ENCODE data around the gene BTD. TPM values are rescaled to one million over a fixed set of nuclear protein-coding genes. Genes with fewer than 3 reads are reported as not detected.

BTD gene
- polyA plus RNA-seq, 6 donors from 2014 or later = 10.9 to 18.0 (median 12.5) TPM

GRCh38 chr3:15633766-15634598, 32.4 kb downstream of the BTD start:
- H3K4me1 Mint-ChIP-seq = peaks cover 7 to 15% (median 8%) of the 10 kb centered on the region in 3 donors
- no peaks in the 10 kb centered on the region for H3K9me3 Mint-ChIP-seq
- H3K36me3 Mint-ChIP-seq = no peaks in the 10 kb centered on the region
- DNase-seq (no peak), ATAC-seq (ENCODE audit: low read depth in 2 of 2) (no peak)
- H3K27me3 Mint-ChIP-seq = no peaks in the 10 kb centered on the region
- H3K4me3 Mint-ChIP-seq = no peak overlapping the region
- peak overlapping the region in 1 of 6 donors; percentile 54 for H3K27ac Mint-ChIP-seq

- ATAC-seq (ENCODE audit: low read depth in 2 of 2) (no peak), DNase-seq (no peak)
- no peak overlapping the region for H3K27ac Mint-ChIP-seq
- no peak overlapping the region for H3K4me3 Mint-ChIP-seq
- no peaks in the 10 kb centered on the region for H3K27me3 Mint-ChIP-seq
- peaks cover 7 to 15% (median 8%) of the 10 kb centered on the region in 3 donors for H3K4me1 Mint-ChIP-seq
- no peaks in the 10 kb centered on the region for H3K9me3 Mint-ChIP-seq
- no peaks in the 10 kb centered on the region for H3K36me3 Mint-ChIP-seq
Measured at GRCh38 chr3:15634671-15635070, 33.1 kb downstream of the BTD start.

- ATAC-seq (ENCODE audit: low read depth in 2 of 2) (no peak), DNase-seq (no peak)
- Mint-ChIP-seq H3K4me3 (no peak overlapping the region), H3K4me1 (peaks cover 3 to 11% (median 4%) of the 10 kb centered on the region in 3 donors), H3K27me3 (no peaks in the 10 kb centered on the region), H3K27ac (no peak overlapping the region), H3K36me3 (no peaks in the 10 kb centered on the region), H3K9me3 (no peaks in the 10 kb centered on the region)
Measured at GRCh38 chr3:15635121-15635661, 33.6 kb downstream of the BTD start.

GRCh38 chr3:15636028-15636709, 34.6 kb downstream of the BTD start:
- Mint-ChIP-seq H3K27ac (peak overlapping the region in 1 of 6 donors; percentile 69), H3K4me3 (peak overlapping the region in 2 of 8 donors; percentile 51 to 82), H3K9me3 (no peaks in the 10 kb centered on the region), H3K27me3 (no peaks in the 10 kb centered on the region), H3K36me3 (peaks cover 0 to under 1% of the 10 kb centered on the region in 2 donors), H3K4me1 (peaks cover 0 to 9% (median 0%) of the 10 kb centered on the region in 3 donors)
- no peak for DNase-seq
- no peak for ATAC-seq (ENCODE audit: low read depth in 2 of 2)

GRCh38 chr3:15637131-15637951, 35.8 kb downstream of the BTD start:
- peaks cover 0 to 4% (median 0%) of the 10 kb centered on the region in 3 donors for H3K4me1 Mint-ChIP-seq
- H3K36me3 Mint-ChIP-seq = peaks cover 10% of the 10 kb centered on the region in 2 donors
- H3K27ac Mint-ChIP-seq = peak overlapping the region in 2 of 6 donors; percentile 2 to 55
- ATAC-seq (ENCODE audit: low read depth in 2 of 2) (no peak), DNase-seq (no peak)
- H3K4me3 Mint-ChIP-seq = peak overlapping the region in 1 of 8 donors; percentile 42
- H3K27me3 Mint-ChIP-seq = no peaks in the 10 kb centered on the region
- H3K9me3 Mint-ChIP-seq = no peaks in the 10 kb centered on the region

- Mint-ChIP-seq H3K4me1 (peaks cover 0 to 4% (median 0%) of the 10 kb centered on the region in 3 donors), H3K27me3 (no peaks in the 10 kb centered on the region), H3K36me3 (peaks cover 10% of the 10 kb centered on the region in 2 donors), H3K27ac (no peak overlapping the region), H3K4me3 (no peak overlapping the region), H3K9me3 (no peaks in the 10 kb centered on the region)
- DNase-seq = no peak
- ATAC-seq (ENCODE audit: low read depth in 2 of 2) = no peak
Measured at GRCh38 chr3:15638193-15638890, 36.8 kb downstream of the BTD start.

- Mint-ChIP-seq H3K9me3 (no peaks in the 10 kb centered on the region), H3K4me3 (no peak overlapping the region), H3K36me3 (peaks cover 10% of the 10 kb centered on the region in 2 donors), H3K27me3 (no peaks in the 10 kb centered on the region), H3K27ac (no peak overlapping the region), H3K4me1 (peaks cover 0 to 4% (median 0%) of the 10 kb centered on the region in 3 donors)
- ATAC-seq (ENCODE audit: low read depth in 2 of 2) (no peak), DNase-seq (no peak)
Measured at GRCh38 chr3:15638891-15639262, 37.3 kb downstream of the BTD start.

- H3K36me3 Mint-ChIP-seq = peaks cover 10% of the 10 kb centered on the region in 2 donors
- H3K27me3 Mint-ChIP-seq = no peaks in the 10 kb centered on the region
- no peak overlapping the region for H3K27ac Mint-ChIP-seq
- peaks cover 32 to 41% (median 33%) of the 10 kb centered on the region in 3 donors for H3K4me1 Mint-ChIP-seq
- DNase-seq (no peak), ATAC-seq (ENCODE audit: low read depth in 2 of 2) (no peak)
- peaks cover 0 to 5% (median 0%) of the 10 kb centered on the region in 7 donors for H3K9me3 Mint-ChIP-seq
- H3K4me3 Mint-ChIP-seq = no peak overlapping the region
Measured at GRCh38 chr3:15645246-15645645, 43.7 kb downstream of the BTD start.

GRCh38 chr3:15645740-15646501, 44.4 kb downstream of the BTD start:
- Mint-ChIP-seq H3K9me3 (peaks cover 0 to 5% (median 0%) of the 10 kb centered on the region in 7 donors), H3K27ac (no peak overlapping the region), H3K4me3 (no peak overlapping the region), H3K36me3 (peaks cover 10% of the 10 kb centered on the region in 2 donors), H3K4me1 (peaks cover 37 to 47% (median 39%) of the 10 kb centered on the region in 3 donors), H3K27me3 (no peaks in the 10 kb centered on the region)
- DNase-seq (no peak), ATAC-seq (ENCODE audit: low read depth in 2 of 2) (no peak)

GRCh38 chr3:15646851-15647511, 45.4 kb downstream of the BTD start:
- peaks cover 1 to 2% of the 10 kb centered on the region in 2 donors for H3K36me3 Mint-ChIP-seq
- peak overlapping the region in 5 of 6 donors; percentile 80 to 93 (median 91) for H3K27ac Mint-ChIP-seq
- ATAC-seq (ENCODE audit: low read depth in 2 of 2) (peak; percentile 10 to 11), DNase-seq (no peak)
- H3K4me1 Mint-ChIP-seq = peaks cover 43 to 50% (median 45%) of the 10 kb centered on the region in 3 donors
- peaks cover 0 to 5% (median 0%) of the 10 kb centered on the region in 7 donors for H3K9me3 Mint-ChIP-seq
- H3K4me3 Mint-ChIP-seq = peak overlapping the region; percentile 47 to 77 (median 64)
- H3K27me3 Mint-ChIP-seq = peaks cover 0 to 6% (median 0%) of the 10 kb centered on the region in 3 donors

- Mint-ChIP-seq H3K9me3 (peaks cover 0 to 5% (median 0%) of the 10 kb centered on the region in 7 donors), H3K36me3 (no peaks in the 10 kb centered on the region), H3K27ac (peak overlapping the region; percentile 61 to 93 (median 90)), H3K4me3 (peak overlapping the region; percentile 53 to 84 (median 74)), H3K4me1 (peaks cover 43 to 50% (median 45%) of the 10 kb centered on the region in 3 donors), H3K27me3 (peaks cover 0 to 6% (median 0%) of the 10 kb centered on the region in 3 donors)
- DNase-seq (peak; percentile 65), ATAC-seq (ENCODE audit: low read depth in 2 of 2) (peak; percentile 97 to 98)
Measured at GRCh38 chr3:15647611-15648167, 46.1 kb downstream of the BTD start.
